HEK293 (cell line): ENCODE measurements around the gene KCTD1.

ENCODE experiments used
- TF ChIP-seq, protein P1 (sequence below): fragments of 450-650 bp; formaldehyde crosslinking; IDR thresholded peaks from 2 replicates; pipeline ENCODE4 v1.5.0; 2017; ENCODE audit warnings: missing biosample characterization, missing genetic modification characterization, borderline replicate concordance
- TF ChIP-seq, protein P2 (sequence below): fragments of 450-650 bp; formaldehyde crosslinking; IDR thresholded peaks from 2 replicates; pipeline ENCODE4 v1.5.1; 2016; ENCODE audit warnings: missing biosample characterization, missing genetic modification characterization

DNA sequence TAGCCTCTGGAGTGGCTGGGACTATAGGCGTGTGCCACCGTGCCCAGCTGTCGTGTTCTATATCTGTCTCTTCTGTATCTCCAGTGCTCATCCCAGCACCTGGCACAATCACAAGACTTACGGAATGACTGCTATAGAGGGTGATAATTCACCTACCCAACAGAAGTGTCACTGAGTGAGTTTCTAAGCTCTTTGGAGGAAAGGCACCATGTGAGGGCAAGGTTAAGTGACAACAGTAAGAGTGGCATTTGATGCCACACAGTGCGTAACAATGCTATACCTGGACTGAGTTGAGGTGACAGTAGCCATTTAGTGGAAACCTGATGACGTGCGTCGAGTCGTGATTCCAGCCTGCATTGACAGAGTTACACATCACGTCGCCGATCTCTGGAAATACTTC lies 89.0 kb downstream of the KCTD1 start:
- TF ChIP-seq, protein P1, sequence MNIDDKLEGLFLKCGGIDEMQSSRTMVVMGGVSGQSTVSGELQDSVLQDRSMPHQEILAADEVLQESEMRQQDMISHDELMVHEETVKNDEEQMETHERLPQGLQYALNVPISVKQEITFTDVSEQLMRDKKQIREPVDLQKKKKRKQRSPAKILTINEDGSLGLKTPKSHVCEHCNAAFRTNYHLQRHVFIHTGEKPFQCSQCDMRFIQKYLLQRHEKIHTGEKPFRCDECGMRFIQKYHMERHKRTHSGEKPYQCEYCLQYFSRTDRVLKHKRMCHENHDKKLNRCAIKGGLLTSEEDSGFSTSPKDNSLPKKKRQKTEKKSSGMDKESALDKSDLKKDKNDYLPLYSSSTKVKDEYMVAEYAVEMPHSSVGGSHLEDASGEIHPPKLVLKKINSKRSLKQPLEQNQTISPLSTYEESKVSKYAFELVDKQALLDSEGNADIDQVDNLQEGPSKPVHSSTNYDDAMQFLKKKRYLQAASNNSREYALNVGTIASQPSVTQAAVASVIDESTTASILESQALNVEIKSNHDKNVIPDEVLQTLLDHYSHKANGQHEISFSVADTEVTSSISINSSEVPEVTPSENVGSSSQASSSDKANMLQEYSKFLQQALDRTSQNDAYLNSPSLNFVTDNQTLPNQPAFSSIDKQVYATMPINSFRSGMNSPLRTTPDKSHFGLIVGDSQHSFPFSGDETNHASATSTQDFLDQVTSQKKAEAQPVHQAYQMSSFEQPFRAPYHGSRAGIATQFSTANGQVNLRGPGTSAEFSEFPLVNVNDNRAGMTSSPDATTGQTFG, result no peak
- TF ChIP-seq, protein P2, sequence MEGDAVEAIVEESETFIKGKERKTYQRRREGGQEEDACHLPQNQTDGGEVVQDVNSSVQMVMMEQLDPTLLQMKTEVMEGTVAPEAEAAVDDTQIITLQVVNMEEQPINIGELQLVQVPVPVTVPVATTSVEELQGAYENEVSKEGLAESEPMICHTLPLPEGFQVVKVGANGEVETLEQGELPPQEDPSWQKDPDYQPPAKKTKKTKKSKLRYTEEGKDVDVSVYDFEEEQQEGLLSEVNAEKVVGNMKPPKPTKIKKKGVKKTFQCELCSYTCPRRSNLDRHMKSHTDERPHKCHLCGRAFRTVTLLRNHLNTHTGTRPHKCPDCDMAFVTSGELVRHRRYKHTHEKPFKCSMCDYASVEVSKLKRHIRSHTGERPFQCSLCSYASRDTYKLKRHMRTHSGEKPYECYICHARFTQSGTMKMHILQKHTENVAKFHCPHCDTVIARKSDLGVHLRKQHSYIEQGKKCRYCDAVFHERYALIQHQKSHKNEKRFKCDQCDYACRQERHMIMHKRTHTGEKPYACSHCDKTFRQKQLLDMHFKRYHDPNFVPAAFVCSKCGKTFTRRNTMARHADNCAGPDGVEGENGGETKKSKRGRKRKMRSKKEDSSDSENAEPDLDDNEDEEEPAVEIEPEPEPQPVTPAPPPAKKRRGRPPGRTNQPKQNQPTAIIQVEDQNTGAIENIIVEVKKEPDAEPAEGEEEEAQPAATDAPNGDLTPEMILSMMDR (tag by site-specific recombination), result no peak
